Measurements from ENCODE around the gene VAV2. TPM values are rescaled to one million over a fixed set of nuclear protein-coding genes. Genes with fewer than 3 reads are reported as not detected.

Gene VAV2
- total RNA-seq, 1 donor from 2014 or later, result 61.9 TPM

DNA sequence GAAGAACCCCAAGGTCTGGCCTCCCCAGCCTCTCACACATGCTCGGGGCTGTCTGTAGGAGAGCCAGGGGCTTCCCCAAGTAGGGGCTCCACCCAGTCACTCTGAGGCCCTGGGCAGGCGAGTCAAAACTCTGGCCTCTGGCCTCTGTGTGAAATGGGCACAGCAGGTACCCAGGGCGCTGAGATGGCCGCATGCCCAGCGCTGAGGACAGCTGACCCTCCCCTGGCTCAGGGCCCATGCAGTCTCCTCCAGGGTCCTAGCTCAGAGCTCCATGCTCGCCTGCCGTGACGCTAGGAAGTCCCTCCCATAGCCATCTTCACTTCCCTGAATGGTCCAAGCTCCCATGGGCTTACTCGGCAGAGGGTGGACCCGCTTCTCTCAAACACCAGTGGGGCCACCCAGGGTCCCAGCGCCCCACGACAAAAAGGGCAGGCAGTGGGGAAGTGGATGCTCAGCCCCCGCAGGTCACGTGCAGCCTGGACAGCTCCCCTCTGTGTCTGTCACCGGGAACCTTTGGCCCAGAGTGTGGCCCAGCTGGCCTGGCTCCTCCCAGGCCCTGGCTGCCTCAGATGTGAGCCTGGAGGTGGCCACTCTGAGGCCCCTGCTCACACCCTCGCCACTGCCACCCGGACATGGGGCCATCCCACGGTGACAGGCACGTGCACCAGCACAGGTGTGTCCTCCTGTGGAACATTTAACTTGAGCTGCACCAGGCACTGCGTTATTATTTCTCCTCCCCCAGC is 12.2 kb upstream of the VAV2 start:
- H3K4me3 Mint-ChIP-seq, result no peak overlapping the region
- no peak for DNase-seq (ENCODE audit: low spot score in 2 of 2, unreplicated experiment in 2 of 2)
- peaks cover 6% of the 10 kb centered on the region for H3K4me1 Mint-ChIP-seq
- H3K27me3 Mint-ChIP-seq (ENCODE audit: low read depth), result peaks cover 12% of the 10 kb centered on the region
- no peak overlapping the region for H3K27ac Mint-ChIP-seq
- TF ChIP-seq, protein P1, sequence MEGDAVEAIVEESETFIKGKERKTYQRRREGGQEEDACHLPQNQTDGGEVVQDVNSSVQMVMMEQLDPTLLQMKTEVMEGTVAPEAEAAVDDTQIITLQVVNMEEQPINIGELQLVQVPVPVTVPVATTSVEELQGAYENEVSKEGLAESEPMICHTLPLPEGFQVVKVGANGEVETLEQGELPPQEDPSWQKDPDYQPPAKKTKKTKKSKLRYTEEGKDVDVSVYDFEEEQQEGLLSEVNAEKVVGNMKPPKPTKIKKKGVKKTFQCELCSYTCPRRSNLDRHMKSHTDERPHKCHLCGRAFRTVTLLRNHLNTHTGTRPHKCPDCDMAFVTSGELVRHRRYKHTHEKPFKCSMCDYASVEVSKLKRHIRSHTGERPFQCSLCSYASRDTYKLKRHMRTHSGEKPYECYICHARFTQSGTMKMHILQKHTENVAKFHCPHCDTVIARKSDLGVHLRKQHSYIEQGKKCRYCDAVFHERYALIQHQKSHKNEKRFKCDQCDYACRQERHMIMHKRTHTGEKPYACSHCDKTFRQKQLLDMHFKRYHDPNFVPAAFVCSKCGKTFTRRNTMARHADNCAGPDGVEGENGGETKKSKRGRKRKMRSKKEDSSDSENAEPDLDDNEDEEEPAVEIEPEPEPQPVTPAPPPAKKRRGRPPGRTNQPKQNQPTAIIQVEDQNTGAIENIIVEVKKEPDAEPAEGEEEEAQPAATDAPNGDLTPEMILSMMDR (IDR thresholded peaks at IDR 0.05; ENCODE audit: unreplicated experiment), result no peak
- no peaks in the 10 kb centered on the region for H3K36me3 Mint-ChIP-seq
- no peaks in the 10 kb centered on the region for H3K9me3 Mint-ChIP-seq

DNA sequence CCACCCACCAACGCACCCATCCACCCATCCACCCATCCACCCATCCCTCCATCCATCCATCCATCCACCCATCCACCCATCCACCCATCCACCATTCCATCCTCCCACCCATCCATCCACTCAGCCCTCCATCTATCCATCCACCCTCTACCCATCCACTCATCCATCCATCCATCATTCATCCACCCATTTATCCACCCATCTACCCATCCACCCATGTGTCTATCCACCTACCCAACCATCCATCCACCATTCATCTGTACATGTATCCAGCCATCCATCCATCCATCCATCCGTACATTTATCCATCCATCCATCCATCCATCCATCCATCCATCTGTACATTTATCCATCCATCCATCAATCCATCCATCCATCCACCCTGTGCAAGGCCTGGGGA is 11.1 kb upstream of the VAV2 start:
- no peaks in the 10 kb centered on the region for H3K9me3 Mint-ChIP-seq
- no peaks in the 10 kb centered on the region for H3K36me3 Mint-ChIP-seq
- no peak for DNase-seq (ENCODE audit: low spot score in 2 of 2, unreplicated experiment in 2 of 2)
- H3K27me3 Mint-ChIP-seq (ENCODE audit: low read depth), result peaks cover 15% of the 10 kb centered on the region
- H3K4me3 Mint-ChIP-seq, result no peak overlapping the region
- no peak overlapping the region for H3K27ac Mint-ChIP-seq
- peaks cover 6% of the 10 kb centered on the region for H3K4me1 Mint-ChIP-seq
- TF ChIP-seq, protein P1 (IDR thresholded peaks at IDR 0.05; ENCODE audit: unreplicated experiment), result no peak

DNA sequence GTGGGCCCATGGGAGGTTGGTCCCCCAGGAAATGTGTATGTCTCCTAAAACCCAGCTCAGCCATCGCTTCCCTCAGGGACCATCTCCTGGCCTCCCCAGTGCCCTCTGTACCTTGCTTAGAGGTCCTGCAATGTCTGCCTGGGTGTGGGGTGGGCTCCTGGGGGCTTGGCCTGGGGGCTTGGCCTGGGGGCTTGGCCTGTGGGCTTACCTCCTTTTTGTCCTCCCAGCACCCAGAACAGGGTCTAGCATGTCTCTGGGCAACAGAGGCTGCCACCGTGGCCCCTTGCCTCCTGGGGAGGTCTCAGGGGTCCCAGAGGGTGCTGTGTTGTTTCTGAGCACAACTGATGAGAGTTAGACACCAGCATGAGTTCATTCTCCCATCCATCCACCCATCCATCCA is 10.7 kb upstream of the VAV2 start:
- TF ChIP-seq, protein P1 (IDR thresholded peaks at IDR 0.05; ENCODE audit: unreplicated experiment), result no peak
- no peak for DNase-seq (ENCODE audit: low spot score in 2 of 2, unreplicated experiment in 2 of 2)
- Mint-ChIP-seq H3K4me1 (peaks cover 6% of the 10 kb centered on the region), H3K9me3 (no peaks in the 10 kb centered on the region), H3K27me3 (ENCODE audit: low read depth) (peaks cover 15% of the 10 kb centered on the region), H3K36me3 (no peaks in the 10 kb centered on the region), H3K27ac (no peak overlapping the region), H3K4me3 (no peak overlapping the region)

DNA sequence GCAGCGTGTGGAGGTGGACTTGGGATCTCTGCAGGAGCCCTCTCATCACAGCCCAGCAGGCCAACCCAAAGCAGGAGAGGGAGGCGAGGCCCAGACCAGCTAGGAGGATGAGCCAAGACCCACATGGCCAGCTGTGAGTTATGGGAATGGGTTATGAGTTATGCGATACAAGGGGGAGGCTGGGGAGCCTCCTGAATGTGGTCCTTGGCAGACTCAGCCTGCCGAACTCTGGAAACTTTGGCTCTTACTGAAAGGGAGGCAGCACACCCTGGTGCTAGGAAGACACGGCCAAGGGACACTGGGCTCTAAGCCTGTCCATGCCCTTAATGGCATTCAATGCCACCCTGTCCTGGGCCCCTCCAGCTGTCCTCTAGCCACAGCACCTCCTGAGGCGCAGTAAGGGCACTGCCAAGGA is 7.7 kb upstream of the VAV2 start:
- no peaks in the 10 kb centered on the region for H3K9me3 Mint-ChIP-seq
- DNase-seq (ENCODE audit: low spot score in 2 of 2, unreplicated experiment in 2 of 2), result no peak
- H3K36me3 Mint-ChIP-seq, result no peaks in the 10 kb centered on the region
- H3K4me1 Mint-ChIP-seq, result no peaks in the 10 kb centered on the region
- TF ChIP-seq, protein P1 (IDR thresholded peaks at IDR 0.05; ENCODE audit: unreplicated experiment), result no peak
- peaks cover 22% of the 10 kb centered on the region for H3K27me3 Mint-ChIP-seq (ENCODE audit: low read depth)
- H3K4me3 Mint-ChIP-seq, result no peak overlapping the region
- H3K27ac Mint-ChIP-seq, result no peak overlapping the region

DNA sequence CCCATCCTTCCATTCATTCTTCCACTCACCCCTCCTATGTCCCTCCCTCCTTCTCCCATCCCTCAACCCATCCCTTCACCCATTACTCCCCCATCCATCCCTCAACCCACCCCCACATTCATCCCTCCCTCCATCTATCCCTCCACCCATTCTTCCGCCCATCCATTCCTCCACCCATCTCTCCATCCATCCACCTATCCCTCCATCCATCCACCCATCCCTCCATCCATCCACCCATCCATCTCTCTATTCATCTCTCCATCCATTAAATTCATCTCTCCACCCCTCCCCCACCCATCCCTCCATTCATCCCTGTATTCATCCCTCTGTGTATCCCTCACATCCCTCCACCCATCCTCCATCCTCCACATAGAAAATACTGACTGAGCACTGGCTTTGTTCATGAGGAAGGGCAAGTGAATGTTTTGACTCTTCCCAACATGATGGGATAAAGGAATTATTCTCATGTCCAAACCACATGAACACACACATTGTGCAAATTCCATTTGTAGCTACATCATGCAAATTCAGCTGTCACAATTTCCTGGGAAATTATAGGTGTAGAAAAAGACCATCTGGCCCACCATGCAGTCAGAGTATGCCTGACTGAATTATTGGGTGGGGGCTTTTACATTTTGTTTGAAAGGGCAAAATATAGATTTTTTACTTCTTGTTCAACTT is 6.9 kb upstream of the VAV2 start:
- H3K4me1 Mint-ChIP-seq, result peaks cover 5% of the 10 kb centered on the region
- DNase-seq (ENCODE audit: low spot score in 2 of 2, unreplicated experiment in 2 of 2), result no peak
- H3K27ac Mint-ChIP-seq, result no peak overlapping the region
- TF ChIP-seq, protein P1 (IDR thresholded peaks at IDR 0.05; ENCODE audit: unreplicated experiment), result no peak
- no peaks in the 10 kb centered on the region for H3K9me3 Mint-ChIP-seq
- H3K4me3 Mint-ChIP-seq, result no peak overlapping the region
- H3K27me3 Mint-ChIP-seq (ENCODE audit: low read depth), result peaks cover 22% of the 10 kb centered on the region
- no peaks in the 10 kb centered on the region for H3K36me3 Mint-ChIP-seq

Data from mesothelial cell of epicardium (in vitro differentiated cells).